ENCODE data around the gene CNTNAP2. TPM values are rescaled to one million over a fixed set of nuclear protein-coding genes. Genes with fewer than 3 reads are reported as not detected.

CNTNAP2 gene
- total and polyA plus RNA-seq, 2 of the 4 experiments (the other 2 are of a cell fraction), result not detected

- Histone ChIP-seq H2BK20ac (ENCODE audit: low read depth, low read length) (no peak overlapping the region), H3K79me1 (ENCODE audit: low read depth in 1 of 2, low read length in 2 of 2) (no peaks in the 10 kb centered on the region), H4K5ac (ENCODE audit: low read depth, low read length) (no peak overlapping the region), H3K9me3 (ENCODE audit: control insufficient read depth, insufficient read depth, low read length) (peaks cover 15% of the 10 kb centered on the region), H2AK5ac (ENCODE audit: low read depth, low read length) (no peak overlapping the region), H3K27me3 (ENCODE audit: control insufficient read depth, insufficient read depth, low read length) (no peaks in the 10 kb centered on the region), H4K8ac (ENCODE audit: low read depth in 2 of 2, low read length in 2 of 2) (no peak overlapping the region), H4K91ac (ENCODE audit: insufficient read depth, low read depth, low read length) (no peak overlapping the region), H2BK5ac (ENCODE audit: low read depth, low read length, poor library complexity, severe bottlenecking) (no peak overlapping the region), H3K4me1 (ENCODE audit: control insufficient read depth, insufficient read depth, low read length) (no peaks in the 10 kb centered on the region), H3K4me2 (ENCODE audit: low read depth, low read length) (no peak overlapping the region), H2BK15ac (ENCODE audit: low read depth, low read length) (no peak overlapping the region), H3K36me3 (ENCODE audit: control insufficient read depth, insufficient read depth, low read length) (no peaks in the 10 kb centered on the region), H4K20me1 (ENCODE audit: insufficient read depth, low read length) (no peaks in the 10 kb centered on the region), H2AFZ (replicated peaks; ENCODE audit: low read length, poor library complexity) (no peak overlapping the region), H3K23ac (ENCODE audit: low read depth, low read length) (no peak overlapping the region), H3K56ac (ENCODE audit: extremely low read depth, insufficient read depth, low read length) (no peak overlapping the region), H3K4ac (ENCODE audit: low read depth, low read length) (no peak overlapping the region), H3K9ac (ENCODE audit: low read depth, low read length) (no peak overlapping the region), H3K27ac (ENCODE audit: insufficient read depth, low read length) (no peak overlapping the region), H2BK120ac (ENCODE audit: low read depth, low read length) (no peak overlapping the region), H3K4me3 (ENCODE audit: insufficient read depth, low read depth, low read length) (no peak overlapping the region), H3K18ac (ENCODE audit: low read depth, low read length) (no peak overlapping the region), H3K9me1 (ENCODE audit: insufficient read depth, low read length) (no peaks in the 10 kb centered on the region), H2AK9ac (replicated peaks; ENCODE audit: low read depth, low read length, poor library complexity) (no peak overlapping the region), H3K14ac (replicated peaks; ENCODE audit: low read depth, low read length) (no peak overlapping the region)
- ChIA-PET CTCF (no interaction called here), POLR2A (ENCODE audit: unreplicated experiment) (no interaction called here)
- ATAC-seq (ENCODE audit: low read depth), result no peak
- intact Hi-C loops (cut with micrococcal nuclease), result no loop called here
- no peak for DNase-seq
- TF ChIP-seq MAFK (IDR thresholded peaks at IDR 0.05; ENCODE audit: low read depth, low read length), result no peak
- TF ChIP-seq CTCF (conservative IDR thresholded peaks at IDR 0.05; ENCODE audit: low read depth, low read length), result no peak
- no peak for TF ChIP-seq RFX5 (IDR thresholded peaks at IDR 0.05; ENCODE audit: low read depth, low read length)
- no peak for TF ChIP-seq SMC3 (IDR thresholded peaks at IDR 0.05; ENCODE audit: low read depth, low read length)
- no peak for TF ChIP-seq NFE2L2 (IDR thresholded peaks at IDR 0.05; ENCODE audit: low read depth, low read length)
- TF ChIP-seq FOS (IDR thresholded peaks at IDR 0.05; ENCODE audit: low read depth, low read length), result no peak
- no peak for TF ChIP-seq CHD1 (IDR thresholded peaks at IDR 0.05; ENCODE audit: low read depth, low read length)
- TF ChIP-seq BHLHE40 (IDR thresholded peaks at IDR 0.05; ENCODE audit: low read depth, low read length), result no peak
- no peak for TF ChIP-seq MAZ (IDR thresholded peaks at IDR 0.05; ENCODE audit: borderline replicate concordance, low read depth, low read length)
- no peak for TF ChIP-seq RCOR1 (IDR thresholded peaks at IDR 0.05; ENCODE audit: insufficient replicate concordance, low read length)
- no peak for TF ChIP-seq MXI1 (IDR thresholded peaks at IDR 0.05; ENCODE audit: borderline replicate concordance, low read depth, low read length)
- TF ChIP-seq RAD21 (IDR thresholded peaks at IDR 0.05; ENCODE audit: low read length), result no peak
- TF ChIP-seq ELK1 (IDR thresholded peaks at IDR 0.05; ENCODE audit: borderline replicate concordance, low read depth, low read length), result no peak
- no peak for TF ChIP-seq USF2 (IDR thresholded peaks at IDR 0.05; ENCODE audit: low read depth, low read length)
- TF ChIP-seq POLR2A (IDR thresholded peaks at IDR 0.05; ENCODE audit: low read depth, low read length), result no peak
- no peak for TF ChIP-seq CEBPB (IDR thresholded peaks at IDR 0.05; ENCODE audit: low read depth, low read length)
- no TSS peak for BruUV-seq (replicated peaks)
- dilution Hi-C loops (cut with HindIII; ENCODE audit: low sequenced_read_pairs, unreplicated experiment), result no loop called here
- in situ Hi-C loops (cut with MboI; ENCODE audit: low sequenced_read_pairs), result no loop called here
- WGBS, 2 experiments (ENCODE audit: extremely low coverage in 2 of 2, insufficient read length in 1 of 2), result 20% methylated on average over 1 of the region's 3 CpGs; no CpG with 5 or more reads in 1 of the 2 experiments
Measured at GRCh38 chr7:148230296-148230695, 2113.7 kb downstream of the CNTNAP2 start.
